ENCODE results near the gene CDH13. TPM values are rescaled to one million over a fixed set of nuclear protein-coding genes. Genes with fewer than 3 reads are reported as not detected.

CDH13 gene
- total RNA-seq, 2 experiments from 2014 or later, result not detected

DNA sequence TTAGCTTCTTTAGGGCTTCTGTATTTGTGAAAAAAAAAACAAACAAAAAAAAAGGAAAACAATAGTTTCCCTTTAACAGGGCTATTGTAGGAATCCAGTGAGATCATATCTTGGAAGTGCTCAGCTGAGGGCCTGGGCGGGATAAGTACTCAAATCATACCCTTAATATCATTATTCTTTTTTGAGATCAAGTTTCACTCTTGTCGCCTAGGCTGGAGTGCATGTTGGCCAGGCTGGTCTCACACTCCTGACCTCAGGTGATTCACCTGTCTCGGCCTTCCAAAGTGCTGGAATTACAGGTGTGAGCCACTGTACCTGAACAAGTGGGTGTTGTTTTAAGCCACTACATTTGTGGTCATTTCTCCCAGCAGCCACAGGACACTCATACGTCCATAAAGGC, 87.0 kb downstream of the CDH13 start:
- no peak overlapping the region for H3K27ac ChIP-seq (ENCODE audit: low read depth, low read length, poor library complexity, severe bottlenecking)
- TF ChIP-seq, protein P1, sequence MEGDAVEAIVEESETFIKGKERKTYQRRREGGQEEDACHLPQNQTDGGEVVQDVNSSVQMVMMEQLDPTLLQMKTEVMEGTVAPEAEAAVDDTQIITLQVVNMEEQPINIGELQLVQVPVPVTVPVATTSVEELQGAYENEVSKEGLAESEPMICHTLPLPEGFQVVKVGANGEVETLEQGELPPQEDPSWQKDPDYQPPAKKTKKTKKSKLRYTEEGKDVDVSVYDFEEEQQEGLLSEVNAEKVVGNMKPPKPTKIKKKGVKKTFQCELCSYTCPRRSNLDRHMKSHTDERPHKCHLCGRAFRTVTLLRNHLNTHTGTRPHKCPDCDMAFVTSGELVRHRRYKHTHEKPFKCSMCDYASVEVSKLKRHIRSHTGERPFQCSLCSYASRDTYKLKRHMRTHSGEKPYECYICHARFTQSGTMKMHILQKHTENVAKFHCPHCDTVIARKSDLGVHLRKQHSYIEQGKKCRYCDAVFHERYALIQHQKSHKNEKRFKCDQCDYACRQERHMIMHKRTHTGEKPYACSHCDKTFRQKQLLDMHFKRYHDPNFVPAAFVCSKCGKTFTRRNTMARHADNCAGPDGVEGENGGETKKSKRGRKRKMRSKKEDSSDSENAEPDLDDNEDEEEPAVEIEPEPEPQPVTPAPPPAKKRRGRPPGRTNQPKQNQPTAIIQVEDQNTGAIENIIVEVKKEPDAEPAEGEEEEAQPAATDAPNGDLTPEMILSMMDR (conservative IDR thresholded peaks at IDR 0.05; ENCODE audit: low read length), result no peak
- TF ChIP-seq EZH2phosphoT487 (IDR thresholded peaks at IDR 0.05; ENCODE audit: borderline replicate concordance, low read depth, low read length), result no peak
- DNase-seq (ENCODE audit: low spot score), result no peak
- no peak overlapping the region for H2AFZ ChIP-seq (ENCODE audit: low read length)
- ChIA-PET CTCF (ENCODE audit: unreplicated experiment) (no interaction called here), POLR2A (no interaction called here)
- no peaks in the 10 kb centered on the region for H3K9me3 ChIP-seq (ENCODE audit: low read length)
- no TSS peak for BruUV-seq (replicated peaks)
- no peak overlapping the region for H3K4me3 ChIP-seq (ENCODE audit: low read depth, low read length, poor library complexity, severe bottlenecking)
- no peaks in the 10 kb centered on the region for H3K36me3 ChIP-seq (ENCODE audit: insufficient read depth, low read length)
- no peaks in the 10 kb centered on the region for H3K4me1 ChIP-seq (ENCODE audit: insufficient read depth, low read length, poor library complexity, severe bottlenecking)
- no peaks in the 10 kb centered on the region for H3K79me2 ChIP-seq (ENCODE audit: insufficient read depth, low read depth, low read length)
- no peaks in the 10 kb centered on the region for H3K9me2 ChIP-seq (ENCODE audit: insufficient read depth, low read length)
- no peak overlapping the region for H3K4me2 ChIP-seq (ENCODE audit: low read length)
- no peaks in the 10 kb centered on the region for H4K20me1 ChIP-seq (ENCODE audit: insufficient read depth, low read length)
- intact Hi-C loops (cut with micrococcal nuclease; ENCODE audit: unreplicated experiment), result no loop called here

DNA sequence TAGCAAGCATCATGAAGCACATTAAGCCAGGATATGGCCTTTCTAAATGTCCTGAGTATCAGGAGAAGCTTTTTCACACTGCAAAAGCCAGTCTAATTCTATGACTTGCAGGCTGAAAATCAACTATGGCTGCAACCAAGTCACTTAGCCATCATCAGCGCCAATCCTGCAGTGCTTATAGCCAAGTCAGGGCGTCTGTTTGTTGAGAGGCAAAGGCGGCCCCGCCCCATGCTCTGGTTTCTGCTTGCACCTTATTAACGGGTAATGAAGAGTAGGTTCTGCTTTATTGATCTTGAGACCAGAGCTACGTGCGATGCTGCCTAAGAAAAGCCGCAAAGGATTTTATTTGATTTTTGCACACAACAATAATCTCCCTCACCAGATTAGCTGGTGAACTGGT, 88.4 kb downstream of the CDH13 start:
- BruUV-seq (replicated peaks), result no TSS peak
- TF ChIP-seq EZH2phosphoT487 (IDR thresholded peaks at IDR 0.05; ENCODE audit: borderline replicate concordance, low read depth, low read length), result no peak
- TF ChIP-seq, protein P1 (conservative IDR thresholded peaks at IDR 0.05; ENCODE audit: low read length), result no peak
- H3K4me3 ChIP-seq (ENCODE audit: low read depth, low read length, poor library complexity, severe bottlenecking), result no peak overlapping the region
- H2AFZ ChIP-seq (ENCODE audit: low read length), result no peak overlapping the region
- H4K20me1 ChIP-seq (ENCODE audit: insufficient read depth, low read length), result no peaks in the 10 kb centered on the region
- CTCF ChIA-PET (ENCODE audit: unreplicated experiment), result no interaction called here
- no peaks in the 10 kb centered on the region for H3K4me1 ChIP-seq (ENCODE audit: insufficient read depth, low read length, poor library complexity, severe bottlenecking)
- H3K9me3 ChIP-seq (ENCODE audit: low read length), result no peaks in the 10 kb centered on the region
- intact Hi-C loops (cut with micrococcal nuclease; ENCODE audit: unreplicated experiment), result no loop called here
- no peaks in the 10 kb centered on the region for H3K36me3 ChIP-seq (ENCODE audit: insufficient read depth, low read length)
- DNase-seq (ENCODE audit: low spot score), result no peak
- H3K9me2 ChIP-seq (ENCODE audit: insufficient read depth, low read length), result no peaks in the 10 kb centered on the region
- H3K79me2 ChIP-seq (ENCODE audit: insufficient read depth, low read depth, low read length), result no peaks in the 10 kb centered on the region
- POLR2A ChIA-PET, result interaction anchor here (0.7 to 1.3 kb wide), 2 partner anchors 9 to 16 kb away, joined by 4 to 5 read pairs; no protein-coding TSS in a partner anchor
- no peak overlapping the region for H3K4me2 ChIP-seq (ENCODE audit: low read length)
- H3K27ac ChIP-seq (ENCODE audit: low read depth, low read length, poor library complexity, severe bottlenecking), result no peak overlapping the region

DNA sequence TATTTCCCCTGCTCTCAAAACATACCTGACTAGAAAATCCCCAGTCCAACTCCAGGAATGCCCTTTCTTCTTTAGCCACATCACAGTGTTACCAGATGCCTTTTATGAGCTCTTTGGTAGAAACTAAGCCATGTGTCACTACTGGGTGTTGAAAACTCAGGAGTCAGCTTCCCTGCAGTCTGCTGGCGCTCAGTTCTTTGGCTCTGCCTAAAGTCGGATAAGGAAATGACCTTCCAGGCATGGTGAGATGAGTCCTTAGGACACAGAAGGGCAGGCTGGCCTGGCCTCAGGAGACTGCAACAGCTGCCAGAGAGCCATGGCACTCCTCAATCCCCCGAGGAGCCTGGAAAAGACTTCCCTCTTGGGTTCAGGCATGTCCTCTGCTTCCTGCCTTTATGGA, 89.1 kb downstream of the CDH13 start:
- Histone ChIP-seq H3K4me2 (ENCODE audit: low read length) (no peak overlapping the region), H4K20me1 (ENCODE audit: insufficient read depth, low read length) (no peaks in the 10 kb centered on the region), H3K4me3 (ENCODE audit: low read depth, low read length, poor library complexity, severe bottlenecking) (no peak overlapping the region), H3K4me1 (ENCODE audit: insufficient read depth, low read length, poor library complexity, severe bottlenecking) (no peaks in the 10 kb centered on the region), H3K36me3 (ENCODE audit: insufficient read depth, low read length) (no peaks in the 10 kb centered on the region), H3K27ac (ENCODE audit: low read depth, low read length, poor library complexity, severe bottlenecking) (no peak overlapping the region), H3K9me2 (ENCODE audit: insufficient read depth, low read length) (no peaks in the 10 kb centered on the region), H3K79me2 (ENCODE audit: insufficient read depth, low read depth, low read length) (no peaks in the 10 kb centered on the region), H3K9me3 (ENCODE audit: low read length) (no peaks in the 10 kb centered on the region), H2AFZ (ENCODE audit: low read length) (no peak overlapping the region)
- DNase-seq (ENCODE audit: low spot score), result no peak
- no peak for TF ChIP-seq EZH2phosphoT487 (IDR thresholded peaks at IDR 0.05; ENCODE audit: borderline replicate concordance, low read depth, low read length)
- TF ChIP-seq, protein P1 (conservative IDR thresholded peaks at IDR 0.05; ENCODE audit: low read length), result no peak
- no TSS peak for BruUV-seq (replicated peaks)
- ChIA-PET CTCF (ENCODE audit: unreplicated experiment) (no interaction called here), POLR2A (interaction anchor here (1.3 kb wide), 1 partner anchor 9 kb away, joined by 4 read pairs; no protein-coding TSS in a partner anchor)
- intact Hi-C loops (cut with micrococcal nuclease; ENCODE audit: unreplicated experiment), result no loop called here

Measured in OCI-LY7 (cell line).